ENCODE results near the gene EEF1A2.
A peak's percentile ranks its signal among the peaks of the same experiment; 100 is the strongest.

The EEF1A2 gene

DNA sequence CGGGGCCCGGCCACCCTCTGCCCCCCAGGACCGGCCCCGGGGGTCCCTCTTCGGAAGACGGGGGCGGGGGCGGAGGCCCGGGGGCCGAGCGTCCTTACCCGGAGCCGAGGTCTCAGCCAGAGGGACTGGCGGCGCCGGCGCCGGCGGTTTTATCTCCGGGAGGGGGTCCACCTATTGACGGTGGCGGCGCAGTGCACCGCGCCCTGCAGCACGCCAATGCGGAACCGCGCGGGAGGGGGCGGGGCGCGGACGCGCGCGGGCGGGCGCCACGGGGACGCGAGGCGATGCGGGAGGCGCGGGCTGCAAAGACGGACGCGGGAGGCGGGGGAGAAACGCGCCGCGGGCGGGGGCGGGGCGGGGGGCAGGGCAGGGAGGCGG, at the start of gene EEF1A2:
Gene EEF1A2, minus strand, starts transcription at position 124 of the 378 bp plus-strand sequence. CDS start 1,320 bp downstream, outside the sequence.
- DNase-seq: peak; percentile 60

DNA sequence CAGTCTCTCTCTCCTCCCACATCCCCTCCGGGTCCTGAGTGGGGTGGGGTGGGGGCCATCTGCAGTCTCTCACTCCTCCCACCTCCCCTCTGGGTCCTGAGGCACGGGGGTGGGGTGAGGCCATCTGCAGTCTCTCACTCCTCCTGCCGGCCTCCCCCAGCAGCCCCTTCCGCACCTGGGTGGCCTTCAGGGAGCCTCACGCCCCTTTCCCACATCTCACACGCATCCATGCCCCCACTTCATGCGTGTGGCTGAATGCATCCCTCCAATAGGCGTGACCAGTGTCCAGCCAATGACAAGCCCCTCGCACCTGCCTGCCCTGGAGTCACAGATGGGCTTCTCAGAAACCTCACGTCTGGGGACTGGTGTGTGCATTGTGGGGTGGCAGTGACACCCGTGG, 49.7 kb upstream of the EEF1A2 start:
- DNase-seq: no peak

DNA sequence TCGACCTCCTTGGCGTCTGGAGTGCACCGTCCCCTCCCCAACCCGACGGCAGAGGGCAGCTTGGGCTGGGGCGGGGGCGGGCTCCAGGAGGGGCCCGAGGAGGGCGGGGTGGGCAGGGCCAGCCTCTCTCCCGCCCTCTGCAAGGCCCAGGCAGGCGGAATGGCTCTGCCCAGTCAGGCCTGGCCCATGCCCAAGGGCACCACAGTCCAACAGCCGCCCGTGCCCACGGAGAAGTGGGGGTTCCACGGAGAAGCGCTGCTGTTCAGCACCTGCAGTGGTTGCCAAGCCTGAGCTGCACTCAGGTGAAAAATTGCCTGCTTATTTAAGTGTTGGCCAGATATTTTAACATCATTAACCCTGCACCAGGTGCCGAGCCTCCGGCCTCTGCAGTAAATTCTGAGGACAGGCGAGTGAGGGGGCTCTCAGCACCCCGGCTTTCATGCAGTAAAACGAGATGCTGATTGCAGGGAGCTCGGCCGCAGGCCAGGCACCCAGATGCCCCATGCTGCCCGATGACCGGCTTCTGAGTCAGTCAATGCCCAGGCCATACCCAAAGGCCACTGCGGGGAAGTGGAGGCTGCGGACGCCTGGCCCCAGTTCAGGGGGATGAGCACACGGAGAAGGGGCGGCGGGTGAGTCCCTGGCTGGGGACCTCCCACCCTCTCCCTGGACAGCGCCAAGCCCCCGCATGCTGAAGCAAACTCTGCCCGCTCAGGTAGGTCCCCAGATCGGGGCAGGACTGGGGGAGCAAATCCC, 49.0 kb upstream of the EEF1A2 start, which contains the start of gene SRMS:
Gene SRMS, minus strand, starts transcription at position 25 of the 756 bp plus-strand sequence. CDS start 286 bp downstream, outside the sequence.
- no peak for DNase-seq

DNA sequence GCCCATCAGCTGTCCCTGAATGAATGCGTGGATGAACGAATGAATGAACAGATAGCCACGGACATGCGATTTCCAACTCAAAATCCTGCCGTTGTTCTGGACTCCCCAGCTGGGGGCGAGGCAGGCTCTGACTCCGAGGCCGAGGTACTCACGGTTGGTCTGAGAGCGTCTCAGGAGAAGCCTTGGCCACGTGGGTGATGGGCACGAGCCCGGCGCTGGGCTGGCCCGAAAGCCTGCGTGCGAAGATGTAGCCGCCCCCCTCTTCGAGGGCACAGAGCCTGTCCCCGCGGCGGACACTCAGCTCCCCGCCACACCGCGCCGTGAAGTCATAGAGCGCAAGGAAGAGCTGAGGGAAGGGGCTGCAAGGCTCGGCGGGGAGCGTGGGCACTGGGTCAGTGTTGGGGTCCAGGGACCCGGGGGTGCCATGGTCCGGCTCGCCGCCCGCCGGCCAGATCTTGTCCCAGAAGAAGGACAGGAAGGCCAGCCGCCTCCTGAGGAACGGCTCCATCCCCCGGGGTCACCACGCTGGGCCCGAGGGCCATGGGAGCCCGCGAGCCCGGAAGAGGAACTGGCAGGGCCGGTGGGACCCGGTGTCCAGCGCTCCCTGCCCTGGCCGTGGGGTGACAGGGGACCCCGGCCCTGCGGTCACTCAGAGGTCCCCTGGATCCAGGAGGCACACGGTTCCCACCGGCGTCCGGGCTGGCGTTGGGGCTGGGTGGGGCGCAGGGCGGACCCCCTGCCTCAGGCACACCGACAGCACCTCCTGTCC, 48.3 kb upstream of the EEF1A2 start:
- DNase-seq: no peak

DNA sequence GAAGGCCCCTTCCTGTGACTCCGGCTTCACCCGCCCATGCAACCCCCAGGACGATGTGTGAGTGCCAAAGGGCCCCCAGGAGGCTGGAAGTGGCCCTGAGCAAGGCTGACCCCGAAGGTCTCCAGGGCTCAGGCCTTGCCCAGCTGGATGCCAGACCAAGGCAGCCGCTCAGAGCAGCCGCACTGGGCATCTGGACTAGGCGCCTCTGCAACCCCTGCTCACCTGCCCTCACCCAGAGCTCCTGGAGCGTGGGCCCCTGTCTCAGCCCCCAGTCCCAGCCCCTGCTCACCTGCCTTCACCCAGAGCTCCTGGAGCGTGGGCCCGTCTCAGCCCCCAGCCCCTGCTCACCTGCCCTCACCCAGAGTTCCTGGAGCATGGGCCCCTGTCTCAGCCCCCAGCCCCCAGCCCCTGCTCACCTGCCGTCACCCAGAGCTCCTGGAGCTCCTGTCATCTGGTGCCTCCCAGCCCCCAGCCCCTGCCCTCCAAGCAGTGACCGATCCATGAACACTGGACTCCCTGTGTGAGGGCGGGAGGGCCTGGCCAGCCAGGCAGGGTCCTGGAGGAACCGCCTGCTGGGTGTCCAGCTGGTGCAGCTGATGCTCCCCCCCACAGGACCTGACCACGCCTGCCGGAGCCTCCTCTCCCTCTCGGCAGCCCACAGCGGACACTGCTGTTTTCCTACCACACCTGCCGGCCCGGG, 47.5 kb upstream of the EEF1A2 start:
- DNase-seq: no peak

DNA sequence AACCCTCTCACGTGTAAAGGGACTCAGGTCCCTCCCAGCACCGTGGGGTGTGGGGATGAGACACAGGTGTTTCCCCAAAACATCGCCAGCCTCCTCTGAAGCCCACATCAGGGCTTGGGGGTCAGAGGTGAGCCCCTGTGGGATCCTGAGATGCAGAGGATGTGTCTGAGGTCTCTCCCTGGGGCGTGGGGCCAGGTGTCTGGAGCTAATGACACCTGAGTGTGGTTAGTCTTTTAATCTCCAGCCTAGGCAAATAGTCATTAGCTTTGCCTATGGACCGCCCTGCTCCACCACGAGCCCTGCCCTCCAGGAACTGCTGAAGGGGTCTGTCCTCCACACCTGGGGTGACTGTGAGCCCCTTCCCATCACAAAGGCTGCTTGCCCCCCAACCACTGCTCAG, 46.9 kb upstream of the EEF1A2 start:
- no peak for DNase-seq

DNA sequence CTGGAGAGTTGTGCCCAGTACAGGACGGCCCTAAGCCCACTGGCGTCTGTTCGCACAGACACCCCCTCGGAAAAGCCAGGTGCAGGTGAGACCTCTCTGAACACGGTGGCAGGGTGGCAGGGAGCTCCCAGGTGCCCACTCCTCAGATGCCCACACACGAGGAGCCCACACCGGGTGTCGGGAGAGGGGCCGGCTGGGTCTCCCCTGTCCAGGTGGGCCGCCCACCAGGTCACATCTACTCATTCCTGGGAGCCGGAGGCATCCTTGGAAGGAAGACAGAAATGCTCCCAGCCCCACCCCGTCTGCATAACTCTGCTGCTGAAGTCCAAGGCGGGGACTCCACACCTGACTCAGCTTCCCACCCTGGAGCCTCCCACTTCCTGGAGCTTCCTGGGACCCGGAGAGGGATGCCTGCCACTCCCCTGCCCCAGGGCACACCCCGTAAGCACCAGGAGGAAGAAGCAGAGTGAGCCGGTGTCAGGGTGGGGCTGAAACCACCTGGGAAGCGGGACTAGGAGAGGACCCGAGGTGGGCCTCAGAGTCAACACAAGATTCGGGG, 46.2 kb upstream of the EEF1A2 start:
- no peak for DNase-seq

DNA sequence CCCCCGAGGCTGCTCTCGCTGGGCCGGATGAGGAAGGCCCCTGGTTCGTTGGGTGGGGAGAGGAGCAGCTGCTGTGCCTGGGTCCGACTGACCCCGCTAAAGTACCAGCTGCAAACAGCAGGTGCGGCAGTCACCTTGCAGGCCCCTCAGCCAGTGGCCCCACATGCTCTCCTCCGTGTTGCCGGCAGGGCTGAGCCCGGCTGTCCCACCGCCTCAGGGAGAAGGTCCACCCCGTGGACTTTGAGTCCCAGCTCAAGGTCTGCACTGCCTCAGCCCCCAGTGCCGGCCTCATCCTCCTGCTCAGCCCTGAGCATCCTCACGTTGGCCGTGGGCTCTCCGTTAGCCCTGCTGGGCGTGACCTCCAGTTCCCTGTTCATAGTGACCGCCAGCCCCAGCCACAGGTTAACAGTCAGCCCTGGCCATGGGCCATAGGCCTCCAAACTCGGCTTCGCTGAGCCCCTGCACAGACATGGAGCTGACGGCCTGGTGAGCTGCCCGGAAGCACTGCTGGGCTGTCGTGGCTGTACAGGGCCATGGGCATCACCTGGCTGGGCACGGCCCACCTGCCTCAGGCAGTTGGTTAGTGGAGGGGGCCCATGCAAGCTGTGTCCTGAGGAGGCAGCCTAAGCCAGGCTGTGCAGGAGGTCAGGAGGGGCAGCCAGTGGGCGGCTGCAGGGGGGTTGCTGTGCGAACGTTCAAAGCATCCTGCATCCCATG, 45.5 kb upstream of the EEF1A2 start:
- DNase-seq: no peak

DNA sequence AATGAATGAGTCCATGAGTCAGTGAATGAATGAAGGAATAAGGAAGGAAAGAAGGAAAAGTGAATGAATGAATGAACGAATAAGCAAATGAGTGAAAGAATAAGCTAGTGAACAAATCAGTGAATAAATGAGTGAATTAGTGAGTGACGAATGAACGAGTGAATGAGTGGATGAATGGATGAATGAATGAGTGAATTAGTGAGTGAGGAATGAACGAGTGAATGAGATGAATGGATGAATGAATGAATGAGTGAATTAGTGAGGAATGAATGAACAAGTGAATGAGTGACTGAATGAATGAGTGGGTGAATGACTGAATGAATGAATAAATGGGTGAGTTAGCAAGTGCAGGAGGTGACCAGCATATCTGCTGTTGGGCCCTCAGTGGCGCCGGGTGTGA, 44.9 kb upstream of the EEF1A2 start:
- no peak for DNase-seq

DNA sequence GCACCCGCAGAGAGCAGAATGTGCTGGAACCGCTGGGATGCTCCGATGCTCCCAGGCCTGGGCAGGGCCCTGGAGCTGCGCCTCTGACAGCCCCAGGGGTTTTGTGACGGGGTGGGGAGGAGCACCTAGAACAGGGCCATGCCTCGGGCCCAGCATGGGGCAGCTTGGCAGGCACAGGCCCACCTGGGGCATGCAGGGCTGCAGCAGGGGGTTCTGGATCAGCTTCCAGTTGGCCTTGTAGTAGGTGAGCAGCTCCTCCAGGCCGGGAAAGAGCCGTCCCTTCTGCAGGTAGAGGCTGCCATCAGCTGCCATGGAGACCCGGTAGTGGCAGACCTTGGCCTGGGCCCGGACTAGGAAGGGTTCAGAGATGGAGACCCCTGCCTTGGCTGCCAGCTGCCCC, 44.2 kb upstream of the EEF1A2 start:
- no peak for DNase-seq

DNA sequence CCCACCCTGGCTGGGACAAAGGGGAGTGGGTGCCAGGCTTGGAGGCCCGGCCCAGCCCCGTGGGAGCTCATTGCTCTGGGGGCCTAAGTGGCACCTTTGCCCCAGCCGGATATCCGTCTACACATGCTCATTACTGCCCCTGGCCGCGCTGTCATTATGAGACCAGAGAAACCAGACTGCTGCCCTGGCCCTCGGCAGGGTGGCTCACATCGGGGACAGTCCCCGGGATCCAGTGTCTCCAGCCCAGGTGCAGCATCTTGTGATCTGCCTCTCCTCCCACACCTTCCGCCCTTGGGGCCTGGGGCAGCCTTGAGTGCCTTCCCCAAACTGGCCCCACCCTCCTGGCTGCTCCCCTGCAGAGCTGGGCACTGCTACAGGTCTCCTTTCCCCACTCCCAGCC, 43.8 kb upstream of the EEF1A2 start:
- peak; percentile 38 for DNase-seq

DNA sequence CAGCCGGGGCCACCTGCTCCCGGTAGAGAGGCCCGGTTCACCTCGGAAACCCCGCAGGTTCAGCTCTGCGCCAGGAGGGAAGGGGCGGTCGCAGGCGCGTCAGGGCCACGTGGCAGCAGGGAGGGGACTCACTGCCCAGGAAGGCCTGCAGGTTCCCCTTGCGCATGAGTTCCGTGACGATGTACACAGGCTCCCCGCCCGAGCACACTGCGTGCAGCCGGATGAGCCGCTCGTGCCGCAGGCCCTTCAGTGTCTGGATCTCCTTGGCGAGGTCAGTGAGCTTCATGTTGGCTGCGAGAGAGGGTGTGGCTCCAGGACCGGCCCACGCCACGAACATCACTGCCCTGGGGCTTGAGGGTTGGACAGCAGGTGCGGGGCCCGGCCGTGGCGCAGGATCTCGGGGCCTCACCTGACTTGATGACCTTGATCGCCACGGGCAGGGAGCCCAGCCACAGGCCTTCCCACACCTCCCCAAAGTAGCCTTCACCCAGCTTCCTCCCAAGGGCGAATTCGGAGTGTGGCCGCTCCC, 43.2 kb upstream of the EEF1A2 start:
- DNase-seq: no peak

DNA sequence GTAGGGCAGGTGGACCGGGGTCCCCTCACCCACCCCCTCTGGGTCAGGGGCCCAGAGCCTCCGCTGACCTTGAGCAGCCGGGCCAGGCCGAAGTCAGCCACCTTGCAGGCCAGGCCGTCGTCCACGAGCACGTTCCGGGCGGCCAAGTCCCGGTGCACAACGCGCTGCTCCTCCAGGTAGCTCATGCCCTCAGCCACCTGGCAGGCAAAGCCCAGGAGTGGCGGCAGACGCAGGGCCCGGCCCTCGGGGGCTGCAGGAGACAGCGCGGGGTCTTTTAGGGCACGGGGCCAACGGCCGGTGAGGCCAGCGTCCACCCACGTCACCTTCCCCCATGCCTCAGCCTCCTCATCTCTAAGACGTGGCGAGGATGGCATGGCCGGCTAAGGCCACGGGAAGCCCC, 42.5 kb upstream of the EEF1A2 start:
- no peak for DNase-seq

DNA sequence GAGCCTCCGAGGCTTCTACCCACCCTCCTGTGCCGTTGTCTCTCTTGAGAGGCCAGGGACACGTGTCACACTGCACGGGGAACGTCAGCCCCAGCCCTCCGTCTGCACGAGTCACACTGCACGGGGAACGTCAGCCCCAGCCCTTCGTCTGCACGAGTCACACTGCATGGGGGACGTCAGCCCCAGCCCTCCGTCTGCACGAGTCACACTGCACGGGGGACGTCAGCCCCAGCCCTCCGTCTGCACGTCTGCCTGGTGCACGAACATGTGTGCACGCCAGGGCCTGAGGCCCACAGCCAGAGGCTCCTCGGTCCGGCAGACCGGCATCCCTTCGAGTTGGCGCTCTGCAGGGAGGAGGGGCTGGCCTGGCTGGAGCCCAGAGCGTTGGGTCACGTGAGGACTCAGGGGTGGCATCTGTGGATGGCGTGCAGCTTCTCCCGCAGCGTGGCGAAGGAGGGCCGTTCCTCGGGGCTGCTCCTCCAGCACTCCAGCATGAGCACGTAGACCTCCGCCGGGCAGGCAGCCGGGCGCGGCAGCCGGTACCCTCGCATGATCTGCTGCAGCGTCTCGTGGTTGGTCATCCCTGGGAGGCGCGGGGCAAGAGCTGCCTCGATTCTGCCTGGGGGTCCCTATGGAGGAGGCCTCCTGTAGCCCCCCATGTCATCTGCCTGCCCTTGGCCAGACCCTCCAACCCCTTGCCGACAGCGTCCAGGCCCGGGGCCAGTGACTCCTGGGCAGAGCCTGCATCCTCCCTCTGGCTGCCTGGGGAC, 41.7 kb upstream of the EEF1A2 start:
- DNase-seq: no peak

DNA sequence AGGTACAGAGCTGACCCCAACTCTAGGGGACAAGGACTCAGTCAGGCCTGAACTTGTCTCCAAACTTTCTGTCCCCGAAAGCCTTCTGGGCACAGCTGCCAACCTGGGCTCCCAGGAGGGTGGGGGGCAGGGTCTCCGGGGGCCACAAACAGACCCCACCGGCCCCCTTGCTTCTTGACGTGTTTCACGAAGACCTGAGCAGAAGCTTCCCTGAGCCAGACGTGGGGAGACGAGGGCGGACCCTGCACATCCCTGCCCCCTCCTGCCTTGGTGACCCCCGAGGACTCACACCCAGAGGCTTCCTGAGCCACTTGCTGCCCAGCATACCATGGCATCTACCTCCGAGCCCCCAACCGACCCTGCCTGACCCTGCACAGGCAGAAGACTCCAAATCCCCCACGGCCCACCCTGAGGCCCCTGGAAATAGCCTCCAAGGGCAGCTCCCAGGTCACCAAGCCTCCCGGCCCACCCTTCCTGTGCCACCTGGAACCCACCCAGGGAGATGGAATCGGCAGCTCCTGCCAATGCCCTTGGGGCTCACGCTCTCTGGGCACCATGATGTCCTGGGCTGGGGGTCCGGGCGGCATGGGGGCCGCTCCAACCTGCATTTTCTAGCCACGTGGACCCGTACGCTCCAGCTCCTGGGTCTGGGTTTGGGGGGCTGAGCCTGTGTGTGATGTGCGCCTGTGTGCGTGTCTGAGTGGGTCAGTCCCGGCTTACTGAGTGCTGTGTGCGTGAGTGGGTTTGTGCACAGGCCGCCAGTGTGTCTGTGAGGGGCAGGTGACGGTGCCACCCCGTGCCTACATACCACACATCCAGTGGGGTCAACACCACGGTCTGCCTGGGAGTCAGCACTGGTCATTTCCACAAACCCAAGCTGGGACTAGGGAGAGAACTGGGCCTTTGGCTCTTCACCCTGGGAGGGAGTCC, 40.8 kb upstream of the EEF1A2 start:
- no peak for DNase-seq

DNA sequence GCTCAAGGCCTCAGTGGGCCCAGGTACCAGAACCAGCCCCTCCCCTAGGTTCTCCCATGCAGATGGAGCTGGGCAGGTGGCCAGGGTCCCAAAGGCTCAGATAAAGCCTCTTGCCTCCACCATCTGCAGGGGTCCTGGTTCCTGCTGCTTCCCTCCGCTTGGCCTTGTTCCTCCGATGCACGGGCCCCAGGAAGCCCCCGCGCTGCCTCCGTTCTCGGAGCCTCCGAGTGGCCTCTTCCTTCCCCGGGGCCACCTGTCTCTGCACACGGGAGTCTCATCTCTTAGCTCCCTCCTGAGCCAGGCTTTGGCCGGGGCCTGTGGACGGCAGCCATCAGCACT, 40.2 kb upstream of the EEF1A2 start:
- no peak for DNase-seq

DNA sequence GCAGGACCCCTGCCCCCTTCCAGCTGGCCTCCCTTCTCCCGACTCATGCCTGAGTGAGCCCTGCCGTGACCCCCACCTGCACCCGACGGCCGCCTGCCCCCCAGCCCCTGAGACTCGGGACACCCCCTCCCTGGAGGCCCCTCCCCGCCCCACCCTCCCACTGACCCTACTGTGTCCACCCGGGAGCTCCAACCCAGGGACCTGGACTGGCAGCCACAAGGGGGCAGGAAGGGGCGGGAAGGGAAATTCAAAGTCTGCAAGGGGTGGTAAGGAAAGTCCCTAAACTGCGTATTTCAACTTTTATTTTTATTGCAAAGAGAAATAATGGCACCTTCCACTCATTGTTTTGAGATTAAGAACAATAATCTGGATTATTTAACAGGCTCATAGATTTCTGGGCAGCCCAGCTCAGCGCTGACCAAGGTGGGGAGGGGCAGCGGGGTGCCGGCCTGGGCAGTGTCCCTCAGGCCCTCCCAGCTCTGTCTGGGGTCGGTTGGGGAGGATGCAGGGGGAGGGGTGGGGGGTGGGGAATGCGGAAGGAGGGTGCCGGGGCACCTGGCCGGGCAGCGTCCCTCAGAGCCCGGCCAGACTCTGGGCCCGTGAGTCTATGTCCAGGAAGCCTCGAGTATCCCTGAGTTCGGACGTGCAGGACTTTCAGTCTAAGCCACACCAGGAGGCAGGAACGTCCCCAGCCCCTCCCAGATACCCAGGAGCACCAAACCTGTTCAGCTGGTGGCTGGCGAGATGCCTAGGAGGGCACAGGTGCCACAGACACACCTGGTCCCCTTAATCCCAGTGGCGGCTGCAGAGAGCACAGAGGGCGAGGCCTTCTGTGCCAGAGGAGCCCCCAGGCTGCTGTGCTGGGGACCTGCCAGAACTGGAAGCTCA, 39.6 kb upstream of the EEF1A2 start:
- DNase-seq: peak; percentile 59

DNA sequence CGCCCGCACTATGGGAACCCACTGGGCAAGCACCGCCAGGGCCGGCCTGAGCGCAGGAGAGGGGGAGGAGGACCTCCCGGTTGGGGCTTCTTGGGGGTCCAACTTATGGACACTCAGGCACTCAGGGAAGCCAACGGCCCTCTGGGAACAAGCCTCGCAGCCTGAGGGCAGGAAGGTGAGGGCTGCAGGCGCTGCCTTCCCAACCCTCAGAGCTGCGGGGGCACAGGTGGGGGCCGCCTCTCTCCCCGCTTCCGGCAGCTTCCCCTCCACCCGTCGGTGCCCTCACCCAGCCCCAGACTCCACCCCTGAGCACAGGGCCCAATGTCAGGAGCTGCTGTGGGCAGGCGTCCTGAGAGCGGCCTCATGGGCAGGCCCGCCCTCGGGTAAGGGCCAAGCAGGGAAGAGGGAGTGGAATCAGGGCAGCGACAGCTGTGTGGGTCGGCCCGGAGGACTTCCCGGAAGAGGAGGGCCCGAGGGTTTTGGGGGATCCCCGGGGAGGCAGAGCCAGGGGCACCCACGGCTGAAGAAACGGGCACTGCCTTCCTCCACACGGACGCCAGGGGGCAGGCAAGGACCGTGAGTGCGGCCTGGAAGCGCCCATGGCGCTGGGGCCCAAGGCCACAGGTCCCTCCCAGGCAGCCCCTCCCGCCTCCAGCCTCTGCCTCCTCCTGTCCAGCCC, 38.8 kb upstream of the EEF1A2 start:
- DNase-seq: peak; percentile 97

DNA sequence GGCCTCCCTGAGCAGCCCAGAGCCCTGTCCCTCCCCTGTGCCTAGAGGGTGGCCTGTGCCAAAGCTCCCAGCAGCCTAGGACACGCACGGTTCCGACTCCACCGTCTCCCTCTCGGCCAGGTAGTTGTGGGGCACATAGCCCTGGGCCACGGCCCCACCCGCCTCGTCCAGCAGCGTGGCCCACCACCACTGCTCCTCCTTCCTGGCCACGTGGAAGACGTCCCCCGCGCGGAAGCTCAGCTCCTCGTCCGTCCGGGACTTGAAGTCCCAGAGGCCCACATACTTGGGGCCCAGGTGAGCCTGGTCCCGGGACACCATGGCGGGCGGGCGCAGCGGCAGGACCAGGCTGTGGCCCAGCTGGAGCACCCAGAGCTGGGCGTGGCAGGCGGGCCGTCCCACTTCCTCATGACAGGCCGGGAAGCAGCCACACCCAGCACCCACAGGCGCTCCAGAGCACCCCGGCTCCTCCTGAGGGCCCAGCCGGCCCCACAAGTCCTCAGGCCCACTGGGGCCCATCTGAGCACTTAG, 38.2 kb upstream of the EEF1A2 start, which contains the start of gene PTK6:
Gene PTK6, minus strand, starts transcription at position 380 of the 528 bp plus-strand sequence. Its CDS starts 62 bp downstream, at position 318.
- peak; percentile 60 for DNase-seq
